Uterus (tissue), 4 donors: Measurements from ENCODE around the gene DPM1. TPM values are rescaled to one million over a fixed set of nuclear protein-coding genes. Genes with fewer than 3 reads are reported as not detected.
A peak's percentile ranks its signal among the peaks of the same experiment; 100 is the strongest.

Experiments used
- DNase-seq, 2 donors: peaks; one replicate each; pipeline ENCODE4 v3.0.0-alpha.2; 2019 to 2020
- H3K27ac ChIP-seq, 2 donors: fragments of 200-600 bp; sonication (generic); 1 replicate in 1 of 2; 2 replicates in 1 of 2; pipeline ENCODE4 v1.5.1; 2016 to 2018
- H3K27me3 ChIP-seq, 2 donors: fragments of 200-600 bp; sonication (generic); one replicate each; pipeline ENCODE4 v1.5.1; 2018 to 2019; ENCODE audit warnings: control low read depth in 1 of 2
- H3K36me3 ChIP-seq, 2 donors: fragments of 200-600 bp; sonication (generic); one replicate each; pipeline ENCODE4 v1.5.1; 2019; ENCODE audit warnings: control low read depth in 1 of 2
- H3K4me1 ChIP-seq, 2 donors: fragments of 200-600 bp; sonication (generic); one replicate each; pipeline ENCODE4 v1.5.1; 2018 to 2019; ENCODE audit warnings: control low read depth in 1 of 2
- H3K4me3 ChIP-seq, 2 donors: fragments of 200-600 bp; sonication (generic); 1 replicate in 1 of 2; 2 replicates in 1 of 2; pipeline ENCODE4 v1.5.1; 2018 to 2019; ENCODE audit warnings: mild to moderate bottlenecking in 1 of 2
- H3K9me3 ChIP-seq, 2 donors: fragments of 200-600 bp; sonication (generic); one replicate each; pipeline ENCODE4 v1.5.1; 2019; ENCODE audit warnings: control low read depth in 1 of 2
- CTCF ChIP-seq, 4 experiments: fragments of 200-600 bp in 2 of 4; fragments of 450-650 bp in 2 of 4; sonication (generic) in 2 of 4; IDR thresholded peaks; one replicate each; pipeline ENCODE4 v1.5.1; 2016 to 2019; ENCODE audit warnings: antibody characterized with exemption in 4 of 4, mild to moderate bottlenecking in 2 of 4, moderate library complexity in 1 of 4
- POLR2A ChIP-seq, 2 donors: fragments of 450-650 bp; IDR thresholded peaks; one replicate each; pipeline ENCODE4 v1.6.1; 2016; ENCODE audit warnings: antibody characterized with exemption in 2 of 2, mild to moderate bottlenecking in 1 of 2, moderate library complexity in 1 of 2
- intact Hi-C: fragments of 100-400 bp; cut with DNase I; formaldehyde crosslinking; loops from one replicate; pipeline ENCODE4 v1.15.1; 2023; ENCODE audit warnings: low total_unique reads
- total RNA-seq, 4 donors: library from RNA; depleted of rRNA in 3 of 4; stranded (reverse); fragments of >200 nt in 3 of 4; gene quantifications; one replicate each; pipeline versions ENCODE4 v1.1.0 to v1.2.4, GENCODE V29; 2014 to 2023
- donor health status: DM: yes; HTN: yes; CAD: no.

Gene DPM1
- total RNA-seq, 4 donors from 2014 or later, result 40.4 to 128 (median 64.2) TPM

GRCh38 chr20:50929299-50930138, 28.8 kb downstream of the DPM1 start:
- Histone ChIP-seq H3K4me1 (peaks cover 7 to 11% of the 10 kb centered on the region in 2 donors), H3K4me3 (peak overlapping the region; percentile 88 to 98), H3K27me3 (no peaks in the 10 kb centered on the region), H3K9me3 (no peaks in the 10 kb centered on the region), H3K36me3 (no peaks in the 10 kb centered on the region), H3K27ac (peak overlapping the region; percentile 81 to 99)
- DNase-seq, result peak; percentile 82 to 86
- TF ChIP-seq POLR2A (IDR thresholded peaks at IDR 0.05) (no peak), CTCF (IDR thresholded peaks at IDR 0.05) (peak; percentile 66 to 79 (median 74))
- intact Hi-C loops, result loop anchor here (10.0 kb wide), 1 partner anchor 135 kb away; the partner anchor contains the start of gene BCAS4

- DNase-seq, result no peak
- no peak overlapping the region for H3K27ac ChIP-seq
- intact Hi-C loops, result loop anchor here (10.0 kb wide), 1 partner anchor 134 kb away; the partner anchor contains the start of gene BCAS4
- no peaks in the 10 kb centered on the region for H3K27me3 ChIP-seq
- TF ChIP-seq CTCF (IDR thresholded peaks at IDR 0.05) (no peak), POLR2A (IDR thresholded peaks at IDR 0.05) (no peak)
- H3K9me3 ChIP-seq, result no peaks in the 10 kb centered on the region
- H3K36me3 ChIP-seq, result no peaks in the 10 kb centered on the region
- H3K4me1 ChIP-seq, result peaks cover 7 to 11% of the 10 kb centered on the region in 2 donors
- H3K4me3 ChIP-seq, result no peak overlapping the region
Observed at GRCh38 chr20:50928469-50928868, 29.9 kb downstream of the DPM1 start.

- H3K9me3 ChIP-seq, result no peaks in the 10 kb centered on the region
- H3K27me3 ChIP-seq, result no peaks in the 10 kb centered on the region
- H3K36me3 ChIP-seq, result no peaks in the 10 kb centered on the region
- no peak for DNase-seq
- no peak overlapping the region for H3K4me3 ChIP-seq
- TF ChIP-seq CTCF (IDR thresholded peaks at IDR 0.05) (no peak), POLR2A (IDR thresholded peaks at IDR 0.05) (no peak)
- H3K27ac ChIP-seq, result no peak overlapping the region
- intact Hi-C loops, result loop anchor here (10.0 kb wide), 1 partner anchor 132 kb away; the partner anchor contains the start of gene BCAS4
- H3K4me1 ChIP-seq, result peaks cover 7 to 19% of the 10 kb centered on the region in 2 donors
Observed at GRCh38 chr20:50926530-50926929, 31.8 kb downstream of the DPM1 start.

- Histone ChIP-seq H3K9me3 (no peaks in the 10 kb centered on the region), H3K4me3 (no peak overlapping the region), H3K36me3 (no peaks in the 10 kb centered on the region), H3K27ac (no peak overlapping the region), H3K4me1 (peaks cover 6 to 28% of the 10 kb centered on the region in 2 donors), H3K27me3 (no peaks in the 10 kb centered on the region)
- no peak for DNase-seq
- intact Hi-C loops, result loop anchor here (10.0 kb wide), 1 partner anchor 130 kb away; the partner anchor contains the start of gene BCAS4
- TF ChIP-seq CTCF (IDR thresholded peaks at IDR 0.05), result no peak
- TF ChIP-seq POLR2A (IDR thresholded peaks at IDR 0.05), result no peak
Observed at GRCh38 chr20:50924261-50924920, 33.9 kb downstream of the DPM1 start.
